ENCODE data around the gene COLQ.

DNA sequence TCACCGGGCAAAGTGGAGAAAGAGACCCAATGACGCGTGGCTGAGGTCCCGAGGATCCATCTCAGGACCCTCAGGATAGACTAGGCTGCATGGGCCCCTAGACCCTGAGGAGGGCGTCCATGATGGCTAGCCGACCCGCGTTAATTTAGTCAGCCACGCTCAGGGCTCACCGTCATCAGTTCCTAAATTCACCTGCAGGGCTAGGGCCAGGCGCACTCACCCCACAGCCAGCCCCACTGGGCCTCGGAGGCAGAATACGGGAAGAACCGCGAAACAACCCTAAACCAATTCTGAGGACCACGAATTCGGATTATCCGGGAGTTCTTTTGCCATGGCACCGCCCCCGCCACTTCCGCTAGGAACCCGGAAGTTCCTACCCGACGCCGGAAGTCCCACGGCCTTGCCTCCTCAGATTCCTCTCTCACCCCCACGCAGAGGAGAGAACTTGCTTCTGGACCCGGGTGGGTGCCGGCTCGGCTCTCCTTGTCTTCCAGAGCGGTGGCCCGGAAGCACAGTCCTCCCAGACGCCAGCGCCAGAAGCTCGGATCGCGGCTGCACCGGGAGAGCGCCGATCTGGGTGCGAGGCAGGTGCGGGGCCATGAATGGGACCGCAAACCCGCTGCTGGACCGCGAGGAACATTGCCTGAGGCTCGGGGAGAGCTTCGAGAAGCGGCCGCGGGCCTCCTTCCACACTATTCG, 94.2 kb downstream of the COLQ start, which contains the start of the genes EAF1 and METTL6:
- peak in 1 of 2 donors; percentile 40 for TF ChIP-seq POLR2A (IDR thresholded peaks at IDR 0.05)
- TF ChIP-seq, protein P1, sequence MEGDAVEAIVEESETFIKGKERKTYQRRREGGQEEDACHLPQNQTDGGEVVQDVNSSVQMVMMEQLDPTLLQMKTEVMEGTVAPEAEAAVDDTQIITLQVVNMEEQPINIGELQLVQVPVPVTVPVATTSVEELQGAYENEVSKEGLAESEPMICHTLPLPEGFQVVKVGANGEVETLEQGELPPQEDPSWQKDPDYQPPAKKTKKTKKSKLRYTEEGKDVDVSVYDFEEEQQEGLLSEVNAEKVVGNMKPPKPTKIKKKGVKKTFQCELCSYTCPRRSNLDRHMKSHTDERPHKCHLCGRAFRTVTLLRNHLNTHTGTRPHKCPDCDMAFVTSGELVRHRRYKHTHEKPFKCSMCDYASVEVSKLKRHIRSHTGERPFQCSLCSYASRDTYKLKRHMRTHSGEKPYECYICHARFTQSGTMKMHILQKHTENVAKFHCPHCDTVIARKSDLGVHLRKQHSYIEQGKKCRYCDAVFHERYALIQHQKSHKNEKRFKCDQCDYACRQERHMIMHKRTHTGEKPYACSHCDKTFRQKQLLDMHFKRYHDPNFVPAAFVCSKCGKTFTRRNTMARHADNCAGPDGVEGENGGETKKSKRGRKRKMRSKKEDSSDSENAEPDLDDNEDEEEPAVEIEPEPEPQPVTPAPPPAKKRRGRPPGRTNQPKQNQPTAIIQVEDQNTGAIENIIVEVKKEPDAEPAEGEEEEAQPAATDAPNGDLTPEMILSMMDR (IDR thresholded peaks at IDR 0.05) = peak in 3 of 4 experiments; percentile 8 to 29 (median 10)
